Measurements from ENCODE around the gene MGMT. TPM values are rescaled to one million over a fixed set of nuclear protein-coding genes. Genes with fewer than 3 reads are reported as not detected.

Gene MGMT
- total and polyA plus RNA-seq, 9 of the 15 experiments (the other 6 are each of a cell fraction or from before 2014, with no cell fraction given) = 0.03 to 0.29 (median 0.11) TPM; not detected in 4

GRCh38 chr10:129507216-129507889 lies 40.3 kb downstream of the MGMT start:
- BruUV-seq (replicated peaks) = no TSS peak
- no peak for TF ChIP-seq ESRRA (IDR thresholded peaks at IDR 0.05; ENCODE audit: borderline replicate concordance, low read depth)
- TF ChIP-seq ZNF668 (CRISPR knock-in tag; IDR thresholded peaks at IDR 0.05) = no peak
- WGBS (ENCODE audit: insufficient coverage, low coverage, missing lambda C conversion rate) = 2% methylated on average over 9 of the region's 12 CpGs
- Histone ChIP-seq H3K4me2 (ENCODE audit: insufficient read depth, low read length) (no peak overlapping the region), H3K9me1 (ENCODE audit: control insufficient read depth, insufficient read depth, low read length) (no peaks in the 10 kb centered on the region), H3K9ac (ENCODE audit: insufficient read depth in 1 of 2, low read depth in 2 of 2, low read length in 2 of 2) (no peak overlapping the region), H4K20me1 (replicated peaks; ENCODE audit: control insufficient read depth, insufficient read depth, low read length) (no peaks in the 10 kb centered on the region), H3K9me3 (replicated peaks; ENCODE audit: control insufficient read depth, insufficient read depth, low read depth, low read length) (no peaks in the 10 kb centered on the region), H2AFZ (ENCODE audit: low read depth, low read length) (no peak overlapping the region), H3K79me2 (ENCODE audit: control insufficient read depth, insufficient read depth, low read length) (no peaks in the 10 kb centered on the region), H3K4me3 (no peak overlapping the region), H3K4me1 (replicated peaks in 1 of 2; ENCODE audit: control insufficient read depth in 2 of 2, insufficient read depth in 2 of 2, low read length in 2 of 2) (no peaks in the 10 kb centered on the region; a peak in 1 of 5 replicates), H3K27me3 (ENCODE audit: control insufficient read depth in 2 of 2, insufficient read depth in 2 of 2, low read length in 2 of 2) (no peaks in the 10 kb centered on the region), H3K27ac (ENCODE audit: extremely low read depth, low read depth, low read length) (no peak overlapping the region), H3K36me3 (ENCODE audit: control insufficient read depth, insufficient read depth, low read length) (no peaks in the 10 kb centered on the region)
- in situ Hi-C loops (cut with MboI) (no loop called here), intact Hi-C loops (cut with micrococcal nuclease) (no loop called here)
- ChIA-PET CTCF (ENCODE audit: low intra/inter-chr PET ratio) (no interaction called here), POLR2A (interaction anchor here (0.6 kb wide), 1 partner anchor 22 kb away, joined by 3 read pairs; no protein-coding TSS in a partner anchor)
- FAIRE-seq (no peak), ATAC-seq (no peak), DNase-seq (ENCODE audit: extremely low read depth in 1 of 4, low spot score in 3 of 4) (no peak)

- 0% methylated on average over 4 of the region's 12 CpGs for WGBS (ENCODE audit: insufficient coverage, low coverage, missing lambda C conversion rate)
- TF ChIP-seq POLR2AphosphoS2 (IDR thresholded peaks at IDR 0.05; ENCODE audit: low read length) = no peak
- no peak for TF ChIP-seq ZNF740 (CRISPR knock-in tag; IDR thresholded peaks at IDR 0.05)
- TF ChIP-seq ZNF740 (tag; IDR thresholded peaks at IDR 0.05) = no peak
- TF ChIP-seq ETV1 (tag; conservative IDR thresholded peaks at IDR 0.05; ENCODE audit: low read depth) = no peak
- no peak for TF ChIP-seq HNRNPL (IDR thresholded peaks at IDR 0.05; ENCODE audit: low read depth, low read length)
- no peak for TF ChIP-seq KDM1A (IDR thresholded peaks at IDR 0.05)
- no peak for TF ChIP-seq TAL1 (IDR thresholded peaks at IDR 0.05)
- TF ChIP-seq ZBTB2 (IDR thresholded peaks at IDR 0.05) = no peak
- TF ChIP-seq UBTF (IDR thresholded peaks at IDR 0.05; ENCODE audit: borderline replicate concordance in 1 of 2, low read depth in 2 of 2, low read length in 2 of 2) = no peak
- no peak for TF ChIP-seq HNRNPUL1 (IDR thresholded peaks at IDR 0.05; ENCODE audit: low read length)
These were observed 42.1 kb downstream of the MGMT start for GRCh38 chr10:129509155-129509554.

More at GRCh38 chr10:129509155-129509554, 42.1 kb downstream of the MGMT start:
- Histone ChIP-seq H3K27ac (ENCODE audit: extremely low read depth, low read depth, low read length) (no peak overlapping the region), H3K27me3 (ENCODE audit: control insufficient read depth in 2 of 2, insufficient read depth in 2 of 2, low read length in 2 of 2) (no peaks in the 10 kb centered on the region), H3K36me3 (ENCODE audit: control insufficient read depth, insufficient read depth, low read length) (no peaks in the 10 kb centered on the region), H3K4me2 (ENCODE audit: insufficient read depth, low read length) (no peak overlapping the region), H3K4me3 (no peak overlapping the region), H3K4me1 (replicated peaks in 1 of 2; ENCODE audit: control insufficient read depth in 2 of 2, insufficient read depth in 2 of 2, low read length in 2 of 2) (no peaks in the 10 kb centered on the region; a peak in 1 of 5 replicates), H3K9me3 (replicated peaks; ENCODE audit: control insufficient read depth, insufficient read depth, low read depth, low read length) (no peaks in the 10 kb centered on the region), H2AFZ (ENCODE audit: low read depth, low read length) (no peak overlapping the region), H3K9me1 (ENCODE audit: control insufficient read depth, insufficient read depth, low read length) (no peaks in the 10 kb centered on the region), H3K9ac (ENCODE audit: insufficient read depth in 1 of 2, low read depth in 2 of 2, low read length in 2 of 2) (no peak overlapping the region), H4K20me1 (replicated peaks; ENCODE audit: control insufficient read depth, insufficient read depth, low read length) (no peaks in the 10 kb centered on the region), H3K79me2 (ENCODE audit: control insufficient read depth, insufficient read depth, low read length) (no peaks in the 10 kb centered on the region)
- intact Hi-C loops (cut with micrococcal nuclease) (no loop called here), in situ Hi-C loops (cut with MboI) (no loop called here)
- BruUV-seq (replicated peaks) = no TSS peak
- CTCF ChIA-PET (ENCODE audit: low intra/inter-chr PET ratio) = no interaction called here
- ATAC-seq (no peak), DNase-seq (ENCODE audit: extremely low read depth in 1 of 4, low spot score in 3 of 4) (no peak), FAIRE-seq (no peak)
- POLR2A ChIA-PET = no interaction called here

Data from K562 (cell line).